ENCODE measurements around the gene MTHFD2.

The MTHFD2 gene

DNA sequence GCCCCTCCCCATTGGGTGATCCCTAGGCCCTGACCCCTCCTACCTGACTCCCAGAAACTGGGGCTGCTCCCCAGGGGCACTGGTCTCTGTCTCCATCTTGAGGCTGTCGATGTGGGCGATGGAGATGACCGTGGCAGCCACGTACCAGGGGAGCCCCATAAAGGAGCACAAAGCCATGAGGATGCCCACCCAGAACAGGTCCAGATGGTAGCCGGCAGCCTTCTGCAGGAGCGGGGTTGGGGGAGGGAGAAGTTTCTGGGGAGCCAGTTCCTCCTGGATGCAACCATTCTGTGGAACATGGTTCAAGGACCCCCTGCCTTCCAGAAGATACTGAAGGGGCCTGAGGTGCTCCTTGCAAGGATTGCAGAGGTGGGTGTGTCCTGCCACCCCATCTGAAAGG, 34.0 kb downstream of the MTHFD2 start:
- no peak for DNase-seq

DNA sequence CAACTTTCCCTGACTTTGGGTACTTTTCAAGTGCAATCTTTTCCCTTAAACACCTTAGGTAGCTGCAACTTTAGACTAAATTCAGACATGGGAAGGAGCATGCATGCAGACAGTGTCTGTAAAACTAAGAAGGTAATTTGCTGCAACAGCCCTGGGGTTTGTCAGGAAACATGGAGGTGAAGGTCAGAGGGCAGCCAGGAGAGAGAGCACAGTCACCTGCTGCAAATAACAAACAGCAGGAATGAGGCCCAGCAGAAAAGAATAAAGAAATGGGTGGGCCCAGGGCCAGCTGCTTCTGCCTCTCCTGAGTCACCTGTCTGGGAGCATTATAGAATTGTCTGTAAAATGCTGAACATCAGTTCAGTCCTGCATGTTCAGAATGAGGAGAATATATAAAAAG, 35.2 kb downstream of the MTHFD2 start:
- DNase-seq: no peak

DNA sequence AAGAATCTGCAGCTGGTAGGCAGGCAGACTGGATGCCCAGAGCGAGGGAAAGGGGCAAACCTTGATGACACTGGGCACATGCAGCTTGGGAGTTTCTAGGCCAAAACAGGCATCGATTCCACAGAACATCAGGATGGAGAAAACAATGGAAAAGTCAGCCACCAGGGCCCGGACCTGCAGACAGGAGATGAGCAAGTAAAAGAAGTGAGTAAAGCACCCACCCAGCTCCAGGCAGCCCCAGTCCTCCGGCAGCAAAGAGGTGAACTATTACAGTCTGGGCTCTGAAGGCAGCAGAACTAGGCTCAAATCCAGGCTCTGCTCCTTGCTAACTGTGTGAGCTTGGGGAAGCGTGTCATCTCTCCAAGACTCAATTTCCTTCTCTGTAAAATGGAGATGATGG, 36.6 kb downstream of the MTHFD2 start:
- no peak for DNase-seq

DNA sequence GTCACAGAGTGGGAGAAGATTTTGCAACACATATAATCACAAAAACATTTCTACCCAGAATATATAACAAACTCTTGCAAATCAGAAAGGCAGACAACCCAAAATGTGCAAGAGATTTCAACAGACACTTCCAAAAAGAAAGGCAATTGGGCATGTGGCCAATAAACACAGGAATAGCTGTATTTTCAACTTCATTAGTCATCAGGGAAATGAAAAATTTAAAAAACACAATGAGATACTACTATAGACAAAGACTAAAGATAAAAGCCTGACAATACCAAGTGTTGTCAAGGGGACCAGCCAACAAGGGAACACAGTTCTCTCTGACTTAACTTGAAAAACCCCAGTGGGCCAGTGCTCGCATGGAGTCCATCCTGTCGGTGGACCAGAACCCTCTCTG, 40.5 kb downstream of the MTHFD2 start:
- no peak for DNase-seq

DNA sequence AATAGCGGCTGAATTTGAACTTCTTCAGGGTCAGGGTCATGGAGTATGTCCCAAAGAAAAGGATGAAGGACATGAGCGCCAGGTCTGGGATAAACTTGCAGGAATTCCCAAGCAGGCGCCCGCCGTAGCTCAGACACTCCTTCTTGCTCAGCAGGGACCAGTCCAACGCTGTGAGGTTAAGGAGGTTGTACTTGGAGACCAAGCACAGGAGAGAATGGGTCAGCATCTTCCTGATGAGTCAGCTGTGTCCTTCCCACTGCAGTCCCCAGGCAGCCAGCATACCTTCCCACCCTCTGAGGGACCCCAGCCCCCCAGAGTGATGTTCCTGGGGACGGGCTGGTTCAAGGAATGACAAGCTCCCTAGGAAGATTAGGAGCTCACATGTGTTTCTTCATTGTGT, 40.9 kb downstream of the MTHFD2 start:
- no peak for DNase-seq

DNA sequence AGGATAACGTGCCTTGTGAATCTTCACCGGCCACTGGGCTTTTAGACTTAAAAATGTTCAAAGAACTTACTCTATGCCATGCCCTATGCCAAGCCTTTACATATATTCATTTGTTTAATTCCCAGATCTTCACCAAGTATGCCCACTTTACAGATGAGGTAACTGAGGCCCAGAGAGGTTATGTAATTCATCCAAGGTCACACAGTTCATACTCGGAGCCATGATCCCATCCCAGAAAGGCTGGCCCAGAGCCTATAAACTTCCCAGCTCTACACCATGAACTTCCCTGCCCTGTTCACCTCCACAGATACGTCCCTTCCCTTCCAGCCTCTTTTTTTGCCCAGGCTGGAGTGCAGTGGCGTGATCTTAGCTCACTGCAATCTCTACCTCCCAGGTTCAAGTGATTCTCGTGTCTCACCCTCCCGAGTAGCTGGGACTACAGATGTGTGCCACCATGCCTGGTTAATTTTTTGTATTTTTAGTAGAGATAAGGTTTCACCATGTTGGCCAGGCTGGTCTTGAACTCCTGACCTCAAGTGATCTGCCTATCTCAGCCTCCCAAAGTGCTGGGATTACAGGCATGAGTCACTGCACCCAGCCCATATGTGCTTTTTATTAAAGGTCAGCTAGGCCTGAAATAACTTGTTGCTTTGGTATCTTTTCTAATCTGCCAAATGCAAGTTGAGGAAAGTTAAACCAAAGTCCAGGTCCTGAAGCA, 44.1 kb downstream of the MTHFD2 start:
- no peak for DNase-seq

- DNase-seq: no peak
Measured at GRCh38 chr2:74244286-74244685, 45.9 kb downstream of the MTHFD2 start.

DNA sequence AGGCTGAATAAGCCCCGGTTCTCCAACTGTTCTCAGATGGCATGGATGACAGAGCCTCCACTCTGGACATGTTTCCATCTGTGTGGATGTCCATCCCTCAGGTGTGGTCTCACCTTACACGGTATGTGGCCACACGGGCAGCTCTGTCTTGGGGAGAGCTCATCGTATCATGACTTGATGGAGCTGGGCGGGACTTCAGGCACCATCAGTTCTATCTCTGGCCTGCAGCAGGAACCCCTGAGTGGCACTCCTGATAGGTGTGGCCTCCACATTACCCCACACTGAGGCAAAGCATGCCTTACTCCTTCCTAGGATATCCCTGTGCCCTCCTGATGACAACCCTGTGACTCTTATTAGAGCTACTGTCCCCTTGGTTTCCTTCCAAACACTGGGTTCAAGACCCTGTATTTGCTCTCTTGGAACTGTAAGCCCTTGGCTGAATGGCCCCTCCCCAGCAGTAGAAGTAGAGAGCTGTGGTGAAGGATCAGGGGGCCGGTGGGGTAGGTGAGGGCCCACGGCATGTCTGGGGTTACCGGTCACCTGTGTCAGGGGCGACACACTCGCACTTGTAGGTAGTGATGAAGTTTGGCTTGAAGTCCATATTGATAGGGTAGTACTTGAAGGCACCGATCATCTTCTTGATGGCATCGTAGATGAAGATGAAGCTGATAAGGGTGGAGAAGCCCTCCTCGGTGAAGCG, 48.2 kb downstream of the MTHFD2 start:
- DNase-seq: no peak

DNA sequence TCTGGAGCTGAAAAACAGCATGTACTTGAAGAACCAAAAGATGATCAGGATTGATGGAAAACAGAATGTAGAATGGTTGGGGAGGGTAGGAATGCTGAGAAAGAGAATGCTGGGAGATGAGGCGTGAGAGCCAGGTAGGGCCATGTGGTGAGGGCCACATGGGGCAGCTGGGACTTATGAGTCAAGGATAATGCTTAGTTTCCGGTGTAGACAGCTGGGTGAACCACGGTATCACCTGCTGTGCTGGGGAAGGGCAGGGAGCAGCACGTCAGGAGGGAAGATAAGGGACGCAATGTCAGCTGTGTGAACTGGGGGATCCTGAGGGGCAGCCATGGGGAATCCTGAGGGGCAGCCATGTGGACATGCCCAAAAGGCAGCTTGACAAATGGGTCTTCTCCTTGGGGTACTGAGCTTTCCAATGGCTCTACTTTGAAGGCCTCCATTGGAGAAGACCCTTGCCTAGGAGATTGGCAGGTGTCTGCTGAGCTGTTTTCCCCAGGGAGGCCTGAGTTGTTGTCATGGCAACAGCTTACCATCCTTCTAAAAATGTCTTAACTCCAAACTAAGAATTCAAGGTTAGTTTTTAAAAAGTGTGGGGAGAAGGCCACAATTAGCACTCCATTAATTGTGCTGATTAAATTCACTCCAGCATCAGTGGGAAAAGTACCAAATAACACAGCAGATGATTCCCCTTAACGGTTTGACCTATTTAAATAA, 51.1 kb downstream of the MTHFD2 start:
- no peak for DNase-seq

- DNase-seq: peak; percentile 51 to 54
Measured at GRCh38 chr2:74250189-74250631, 51.8 kb downstream of the MTHFD2 start.

GRCh38 chr2:74252036-74252435, 53.6 kb downstream of the MTHFD2 start:
- no peak for DNase-seq

DNA sequence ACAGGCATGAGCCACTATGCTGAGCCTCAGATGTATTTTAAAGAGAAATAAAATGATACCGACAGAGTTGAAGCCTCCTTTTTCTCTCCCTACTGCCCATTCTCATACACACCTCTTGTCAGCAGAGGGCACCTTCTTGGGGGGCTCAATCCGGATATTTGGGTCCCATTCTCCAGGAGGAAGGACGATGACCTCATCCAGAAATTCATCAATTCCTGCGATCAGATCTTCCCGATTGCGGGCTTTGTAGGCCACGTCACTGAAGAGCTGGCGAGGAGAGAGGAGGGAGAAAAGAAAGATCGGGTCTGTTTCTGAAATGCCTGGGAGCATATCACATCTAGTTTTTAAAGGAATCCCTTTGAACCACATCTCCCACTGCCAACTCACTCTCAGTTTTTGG, 54.4 kb downstream of the MTHFD2 start:
- no peak for DNase-seq

- no peak for DNase-seq
Measured at GRCh38 chr2:74253306-74253970, 55.0 kb downstream of the MTHFD2 start.

- no peak for DNase-seq
Measured at GRCh38 chr2:74253971-74254310, 55.5 kb downstream of the MTHFD2 start.

GRCh38 chr2:74255660-74256213, 57.3 kb downstream of the MTHFD2 start:
- no peak for DNase-seq

DNA sequence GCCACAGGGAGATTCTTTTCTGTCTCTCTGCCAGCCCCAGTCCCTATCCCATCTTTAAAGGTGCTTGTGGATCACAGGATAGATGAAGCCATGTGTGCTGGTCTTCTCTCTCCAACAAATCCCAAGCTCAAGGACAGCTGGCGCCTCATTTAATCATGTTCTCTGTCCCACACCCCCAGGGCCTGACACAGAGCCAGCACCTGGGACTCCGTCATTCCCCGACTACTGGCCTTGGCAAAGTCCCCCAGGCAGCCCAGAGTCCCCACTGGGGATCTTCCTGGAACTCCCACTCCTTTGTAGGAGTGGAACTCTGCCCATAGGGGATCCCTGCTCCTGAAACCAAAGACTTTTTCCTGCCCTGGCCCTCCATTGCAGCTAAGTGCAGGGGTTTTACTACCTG, 60.8 kb downstream of the MTHFD2 start:
- no peak for DNase-seq

- no peak for DNase-seq
Measured at GRCh38 chr2:74259733-74260132, 61.3 kb downstream of the MTHFD2 start.

GRCh38 chr2:74260495-74260894, 62.1 kb downstream of the MTHFD2 start:
- DNase-seq: no peak

GRCh38 chr2:74261204-74261864, 62.9 kb downstream of the MTHFD2 start:
- DNase-seq: no peak

- DNase-seq: no peak
Measured at GRCh38 chr2:74262681-74263080, 64.3 kb downstream of the MTHFD2 start.

DNA sequence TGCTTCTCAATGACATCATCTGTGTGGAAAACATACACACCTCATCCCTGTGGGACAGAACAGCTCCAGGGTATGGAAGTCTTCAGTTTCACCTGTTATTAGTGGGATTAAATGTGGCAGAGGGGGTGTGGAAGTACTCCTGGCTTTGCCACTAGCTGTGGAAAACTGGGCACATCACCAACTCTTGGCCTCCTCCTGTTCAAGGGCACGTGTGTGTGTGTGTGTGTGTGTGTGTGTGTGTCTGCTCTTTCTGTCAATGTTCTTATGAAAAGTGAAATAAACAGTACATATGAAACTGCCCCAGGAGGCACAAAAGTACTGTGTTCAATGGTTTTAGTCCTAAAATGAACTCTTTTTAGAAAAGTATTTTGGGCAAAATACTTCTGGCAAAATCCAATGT, 65.9 kb downstream of the MTHFD2 start:
- DNase-seq: no peak

DNA sequence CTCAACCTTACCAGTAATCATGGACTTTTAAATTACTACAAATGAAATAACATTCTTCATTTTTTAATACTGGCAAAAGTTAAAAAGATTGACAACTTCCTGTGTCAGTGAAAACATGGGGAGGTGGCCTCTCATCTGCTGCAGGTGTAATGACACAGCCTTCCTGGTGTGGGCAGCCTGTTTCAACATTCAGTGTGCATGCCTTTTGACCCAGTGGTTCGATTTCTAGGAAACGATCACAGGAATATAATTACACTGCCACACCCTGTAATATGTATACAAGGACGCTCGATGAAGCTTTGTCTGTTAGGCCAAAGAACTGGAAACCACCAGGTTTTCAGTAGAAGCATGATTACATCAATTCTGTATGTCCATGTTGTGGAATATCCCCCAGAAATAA, 68.7 kb downstream of the MTHFD2 start:
- peak; percentile 46 to 50 for DNase-seq
